ENCODE measurements around the gene LMF2. TPM values are rescaled to one million over a fixed set of nuclear protein-coding genes. Genes with fewer than 3 reads are reported as not detected.
"Not testable (repeated sequence)": the region's sequence is repeated elsewhere in the genome, so short reads cannot be mapped to it uniquely, and the experiment has no call there.

LMF2 gene, protein sequence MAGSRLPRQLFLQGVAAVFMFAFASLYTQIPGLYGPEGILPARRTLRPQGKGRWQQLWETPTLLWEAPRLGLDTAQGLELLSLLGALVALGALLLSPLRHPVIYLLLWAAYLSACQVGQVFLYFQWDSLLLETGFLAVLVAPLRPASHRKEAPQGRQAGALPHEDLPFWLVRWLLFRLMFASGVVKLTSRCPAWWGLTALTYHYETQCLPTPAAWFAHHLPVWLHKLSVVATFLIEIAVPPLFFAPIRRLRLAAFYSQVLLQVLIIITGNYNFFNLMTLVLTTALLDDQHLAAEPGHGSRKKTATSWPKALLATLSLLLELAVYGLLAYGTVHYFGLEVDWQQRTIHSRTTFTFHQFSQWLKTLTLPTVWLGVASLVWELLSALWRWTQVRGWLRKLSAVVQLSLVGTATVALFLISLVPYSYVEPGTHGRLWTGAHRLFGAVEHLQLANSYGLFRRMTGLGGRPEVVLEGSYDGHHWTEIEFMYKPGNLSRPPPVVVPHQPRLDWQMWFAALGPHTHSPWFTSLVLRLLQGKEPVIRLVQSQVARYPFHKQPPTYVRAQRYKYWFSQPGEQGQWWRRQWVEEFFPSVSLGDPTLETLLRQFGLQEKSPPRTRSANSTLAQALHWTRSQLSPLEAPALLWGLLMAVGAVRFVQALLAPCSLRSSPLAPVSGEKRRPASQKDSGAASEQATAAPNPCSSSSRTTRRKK
- 42.2 TPM for polyA plus RNA-seq (ENCODE audit: insufficient read length)

DNA sequence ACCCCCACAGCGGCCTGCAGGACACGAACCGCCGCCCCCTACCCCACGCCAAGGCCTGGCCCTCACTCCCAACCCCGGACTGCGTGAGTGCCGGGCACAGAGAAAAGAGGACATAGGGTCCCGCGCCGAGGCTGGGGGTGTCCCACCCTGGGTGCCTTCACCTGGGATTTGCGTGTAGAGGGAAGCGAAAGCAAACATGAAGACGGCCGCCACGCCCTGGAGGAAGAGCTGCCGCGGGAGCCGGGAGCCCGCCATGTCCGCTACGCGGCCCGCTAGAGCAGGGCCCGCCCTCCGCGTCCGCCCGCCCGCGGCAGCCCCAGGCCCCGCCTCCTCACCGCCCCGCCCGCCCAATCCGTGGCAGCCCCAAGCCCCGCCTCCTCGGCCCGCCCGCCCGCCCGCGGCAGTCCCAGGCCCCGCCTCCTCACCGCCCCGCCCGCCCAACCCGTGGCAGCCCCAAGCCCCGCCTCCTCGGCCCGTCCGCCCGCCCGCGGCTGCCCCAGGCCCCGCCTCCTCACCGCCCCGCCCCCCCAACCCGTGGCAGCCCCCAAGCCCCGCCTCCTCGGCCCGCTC is at the start of gene LMF2:
LMF2 (minus strand) TSS at position 282 of the 570 bp plus-strand sequence; CDS start at position 255, 27 bp downstream.
- DNase-seq = no peak

DNA sequence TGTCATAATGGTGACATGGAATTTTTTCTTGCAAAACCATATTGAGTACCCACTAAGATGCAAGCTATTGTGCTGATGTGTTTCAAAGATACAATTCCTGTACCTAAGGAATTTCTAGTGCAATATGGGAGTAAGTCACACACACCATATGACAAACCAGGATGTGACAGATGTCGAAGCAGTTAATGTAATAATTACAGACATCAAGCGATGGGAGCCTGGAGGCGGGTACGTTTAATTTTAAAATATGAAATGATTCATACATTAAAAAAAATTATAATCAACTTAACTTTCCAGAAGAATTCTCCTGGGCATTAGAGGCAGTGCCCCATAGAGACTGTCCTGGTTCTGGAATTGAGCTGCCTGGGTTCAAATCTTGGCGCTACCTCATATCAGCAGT is 49.2 kb upstream of the LMF2 start:
- DNase-seq = no peak

DNA sequence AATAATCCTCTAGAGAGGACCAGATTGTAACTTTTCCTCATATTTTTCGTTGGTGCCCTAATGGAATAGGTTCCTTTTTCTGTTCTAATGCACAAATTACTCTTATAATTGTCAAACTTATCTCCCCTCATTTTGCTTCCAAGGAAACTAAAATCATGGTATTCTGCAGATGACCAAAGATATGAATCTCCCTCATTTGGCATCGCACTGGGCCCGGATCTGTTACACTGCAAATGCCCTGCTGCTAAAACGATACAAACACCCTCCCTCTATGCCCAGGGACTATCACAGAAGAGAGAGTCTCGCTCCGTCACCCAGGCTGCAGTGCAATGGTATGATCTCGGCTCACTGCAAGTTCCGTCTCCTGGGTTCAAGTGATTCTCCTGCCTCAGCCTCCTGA is 45.8 kb upstream of the LMF2 start:
- no peak for DNase-seq

DNA sequence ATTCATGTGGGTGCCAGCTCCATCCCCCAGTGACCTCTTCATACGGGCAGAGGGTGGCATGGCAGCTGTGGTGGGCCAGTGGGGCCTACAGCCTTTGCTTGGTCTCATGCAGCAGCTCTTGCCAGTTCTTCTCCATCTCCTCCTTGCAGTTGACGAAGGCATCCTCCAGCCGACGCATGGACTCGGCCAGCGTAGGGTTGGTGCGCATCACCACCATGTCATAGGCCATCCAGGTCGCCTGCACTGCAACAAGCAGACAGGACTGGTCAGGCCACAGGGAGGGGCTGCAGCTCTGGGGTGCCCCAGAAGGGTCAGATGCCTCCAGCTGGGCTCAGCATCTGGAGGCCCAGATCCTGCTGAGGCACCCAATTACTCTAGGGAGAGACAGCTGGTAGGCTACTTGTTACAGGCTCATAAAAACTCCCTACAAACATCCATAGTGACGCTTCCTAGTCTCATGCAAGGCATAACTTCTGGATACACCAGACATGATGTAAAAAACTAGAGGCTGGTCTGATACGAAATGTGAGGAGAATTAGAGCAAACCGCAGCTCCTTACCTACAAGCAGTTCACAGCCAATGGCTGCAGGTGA is 43.8 kb upstream of the LMF2 start:
- DNase-seq = no peak

DNA sequence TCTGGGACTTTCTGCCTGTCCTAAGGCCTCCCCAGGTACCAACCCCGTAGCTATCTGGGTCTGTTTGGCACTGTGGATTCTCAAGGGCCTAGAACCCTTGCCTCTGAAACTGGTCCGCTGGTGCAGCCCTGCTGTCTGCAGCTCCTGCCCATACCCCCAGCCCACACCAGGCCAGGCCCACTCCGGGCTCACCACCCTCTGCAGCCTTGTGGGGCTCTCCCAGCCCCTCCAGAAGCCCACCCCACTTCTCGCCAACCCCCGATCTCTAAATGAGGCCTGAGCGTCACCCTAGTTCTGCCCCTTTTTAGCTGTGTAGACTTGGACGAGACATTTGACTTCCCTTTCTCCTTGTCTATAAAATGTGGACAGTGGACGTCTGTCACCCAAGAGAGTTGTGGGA is 42.9 kb upstream of the LMF2 start:
- no peak for DNase-seq

DNA sequence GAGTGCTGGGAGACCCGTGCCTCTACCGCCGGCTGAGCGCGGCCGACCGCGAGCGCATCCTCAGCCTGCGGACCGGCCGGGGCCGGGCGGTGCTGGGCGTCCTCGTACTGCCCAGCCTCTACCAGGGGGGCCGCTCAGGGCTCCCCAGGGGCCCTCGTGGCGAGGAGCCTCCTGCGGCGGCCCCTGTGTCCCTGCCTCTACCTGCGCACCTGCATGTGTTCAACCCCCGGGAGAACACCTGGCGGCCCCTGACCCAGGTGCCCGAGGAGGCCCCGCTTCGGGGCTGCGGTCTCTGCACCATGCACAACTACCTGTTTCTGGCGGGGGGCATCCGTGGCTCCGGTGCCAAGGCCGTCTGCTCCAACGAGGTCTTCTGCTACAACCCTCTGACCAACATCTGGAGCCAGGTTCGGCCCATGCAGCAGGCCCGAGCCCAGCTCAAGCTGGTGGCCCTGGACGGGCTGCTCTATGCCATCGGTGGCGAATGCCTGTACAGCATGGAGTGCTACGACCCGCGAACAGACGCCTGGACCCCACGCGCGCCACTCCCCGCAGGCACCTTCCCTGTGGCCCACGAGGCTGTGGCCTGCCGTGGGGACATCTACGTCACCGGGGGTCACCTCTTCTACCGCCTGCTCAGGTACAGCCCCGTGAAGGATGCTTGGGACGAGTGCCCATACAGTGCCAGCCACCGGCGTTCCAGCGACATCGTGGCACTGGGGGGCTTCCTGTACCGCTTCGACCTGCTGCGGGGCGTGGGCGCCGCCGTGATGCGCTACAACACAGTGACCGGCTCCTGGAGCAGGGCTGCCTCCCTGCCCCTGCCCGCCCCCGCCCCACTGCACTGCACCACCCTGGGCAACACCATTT is 41.7 kb upstream of the LMF2 start:
- DNase-seq = no peak

DNA sequence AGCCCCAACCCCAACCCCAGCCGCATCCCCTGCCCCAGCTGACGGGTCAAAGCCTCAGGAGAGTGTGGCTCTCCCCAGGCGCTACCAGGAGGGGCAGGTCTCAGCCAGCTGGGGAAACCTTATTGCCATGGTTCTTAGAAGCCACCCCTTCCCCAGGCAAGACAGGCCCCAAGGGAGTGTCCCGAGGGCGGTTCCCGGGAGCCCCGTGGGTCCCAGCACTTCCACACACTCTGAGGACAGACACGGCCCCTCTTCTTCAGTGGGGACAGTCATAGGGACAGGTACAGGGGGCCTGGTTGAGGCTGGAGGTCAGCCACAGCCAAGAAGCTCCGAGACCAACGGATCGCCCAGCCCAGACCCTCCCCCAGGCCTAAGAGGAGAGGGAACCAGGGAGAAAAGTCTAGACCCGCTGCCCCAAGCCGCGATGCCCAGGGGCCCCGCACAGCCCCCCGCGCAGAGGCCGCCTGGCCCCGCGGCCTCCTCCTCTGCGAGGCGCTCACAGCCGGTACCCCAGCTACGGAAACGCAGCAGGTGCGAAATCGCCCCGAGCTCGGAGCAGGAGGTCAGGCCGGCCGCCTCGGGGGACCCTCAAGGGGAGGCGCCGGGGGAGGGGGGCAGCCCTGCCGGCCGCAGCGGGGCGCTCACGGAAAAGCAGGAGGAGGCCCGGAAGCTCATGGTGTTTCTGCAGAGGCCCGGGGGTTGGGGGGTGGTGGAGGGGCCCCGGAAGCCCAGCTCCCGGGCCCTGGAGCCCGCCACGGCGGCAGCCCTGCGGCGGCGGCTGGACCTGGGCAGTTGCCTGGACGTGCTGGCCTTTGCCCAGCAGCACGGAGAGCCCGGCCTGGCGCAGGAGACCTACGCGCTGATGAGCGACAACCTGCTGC is 40.8 kb upstream of the LMF2 start:
- no peak for DNase-seq

DNA sequence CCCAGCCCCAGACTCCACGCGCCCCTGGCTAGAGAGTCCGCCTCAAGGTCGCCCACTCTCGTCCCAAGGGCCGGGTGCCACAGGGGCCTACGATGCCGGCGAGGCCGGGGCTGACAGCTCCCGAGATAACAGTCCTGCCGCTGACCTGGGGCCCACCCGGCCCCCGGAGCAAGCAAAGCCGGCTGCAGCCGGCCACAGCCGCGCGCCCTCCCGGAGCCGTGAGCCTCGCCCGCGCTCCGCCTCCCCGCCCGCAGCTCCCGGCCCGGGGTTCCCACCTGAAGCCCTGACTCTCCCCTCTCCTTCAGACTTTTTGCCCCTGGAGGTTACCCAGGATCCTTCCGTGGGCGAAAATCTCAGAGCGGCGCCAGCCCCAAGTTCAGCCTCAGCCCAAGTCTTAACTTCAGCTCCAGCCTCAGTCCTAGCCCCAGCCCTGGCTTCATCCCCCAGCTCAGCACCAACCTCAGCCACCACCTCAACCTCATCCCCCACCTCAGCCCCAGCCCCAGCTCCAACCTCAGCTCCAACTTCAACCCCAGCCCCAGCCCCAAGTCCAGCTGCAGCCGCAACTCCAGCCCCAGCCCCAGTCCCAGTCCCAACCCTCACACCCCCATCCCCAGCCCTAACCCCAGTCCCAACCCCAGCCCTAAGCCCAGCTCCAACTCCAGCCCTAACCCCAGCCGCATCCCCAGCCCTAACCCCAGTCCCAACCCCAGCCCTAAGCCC is 39.9 kb upstream of the LMF2 start:
- no peak for DNase-seq

DNA sequence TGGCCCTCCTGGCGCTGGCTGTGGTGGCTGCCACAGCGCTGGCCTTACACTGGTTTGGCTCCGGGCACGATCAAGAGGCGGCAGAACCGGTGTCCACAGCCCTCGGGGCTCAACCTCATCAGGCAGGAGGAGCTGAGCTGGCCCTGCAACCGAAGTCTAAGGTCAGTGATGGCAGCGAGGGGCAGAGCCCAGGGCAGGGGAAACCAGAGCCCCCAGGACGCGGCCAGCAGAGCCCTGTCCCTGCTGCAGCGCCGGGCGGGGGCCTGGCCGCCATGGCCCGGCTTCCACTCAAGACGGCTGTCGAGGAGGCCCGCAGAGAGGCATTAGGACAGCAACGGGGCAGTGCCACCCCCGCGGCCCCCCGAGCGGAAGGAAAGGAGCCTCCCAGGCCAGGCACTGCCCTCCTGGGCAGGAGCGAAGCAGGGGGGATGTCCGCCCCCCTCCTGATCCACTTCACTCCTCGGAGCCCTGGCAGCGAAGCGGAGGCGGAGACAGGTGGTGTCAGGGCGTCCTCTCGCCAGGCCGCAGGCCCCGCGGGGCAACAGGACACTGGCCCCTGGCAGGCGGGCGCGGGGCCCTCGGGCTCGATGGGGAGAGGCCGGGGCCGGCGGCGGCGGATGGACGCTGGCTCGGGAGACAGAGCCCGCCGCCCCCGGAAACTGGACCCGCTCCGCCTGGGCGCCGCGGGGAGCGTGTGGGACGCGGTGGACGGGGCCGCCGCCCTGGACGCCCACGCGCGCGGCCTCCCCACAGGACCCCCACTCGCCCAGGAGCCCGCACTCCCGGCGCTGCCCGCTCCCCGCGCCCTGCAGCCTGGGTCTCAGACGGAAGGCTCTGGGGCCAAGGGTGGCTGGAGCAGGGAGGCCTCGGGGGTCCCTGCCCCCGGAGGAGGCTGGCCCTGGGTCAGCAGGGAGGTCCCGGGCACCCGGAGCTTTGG is 39.1 kb upstream of the LMF2 start:
- DNase-seq = no peak

DNA sequence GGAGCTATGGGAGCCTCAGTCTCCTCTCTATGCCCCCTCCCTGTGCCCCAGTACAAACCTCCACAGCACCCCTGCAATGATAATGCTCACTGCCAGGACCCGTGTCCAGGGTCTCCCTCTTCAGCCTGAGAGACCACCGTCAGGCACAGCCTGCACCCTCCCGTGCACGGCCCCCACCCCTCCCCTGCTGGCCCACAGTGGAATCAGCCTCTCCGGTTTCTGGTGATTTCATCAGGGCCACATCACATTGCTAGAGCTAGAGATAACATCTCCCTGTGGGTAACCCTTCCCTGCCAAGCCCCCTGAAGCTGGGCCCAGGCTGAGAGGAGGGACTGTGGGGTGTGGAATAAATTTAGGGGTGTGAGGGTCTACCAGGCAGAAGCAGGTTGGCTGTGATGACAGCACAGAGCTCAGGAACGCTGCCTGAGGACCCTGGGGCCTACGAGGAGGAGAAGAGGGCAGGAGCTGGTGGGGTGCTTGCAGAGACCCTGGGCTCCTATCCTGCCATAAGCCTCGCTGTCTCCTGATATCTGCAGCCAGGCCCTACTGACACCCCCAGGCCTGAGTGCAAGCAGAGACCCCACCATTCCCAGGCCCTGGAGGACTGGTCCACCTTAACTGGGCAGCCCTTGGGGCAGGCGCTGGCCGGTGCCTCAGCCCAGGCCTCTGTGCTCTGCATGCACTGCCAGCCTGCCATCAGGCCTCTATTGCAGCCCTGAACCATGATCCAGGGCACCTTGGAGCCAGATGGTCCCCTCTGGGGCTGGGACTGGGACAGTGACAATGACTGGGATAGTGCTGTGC is 38.2 kb upstream of the LMF2 start, which contains the start of gene KLHDC7B:
KLHDC7B (plus strand) TSS at position 378 of the 804 bp plus-strand sequence; CDS start at position 723, 345 bp downstream.
- no peak for DNase-seq

DNA sequence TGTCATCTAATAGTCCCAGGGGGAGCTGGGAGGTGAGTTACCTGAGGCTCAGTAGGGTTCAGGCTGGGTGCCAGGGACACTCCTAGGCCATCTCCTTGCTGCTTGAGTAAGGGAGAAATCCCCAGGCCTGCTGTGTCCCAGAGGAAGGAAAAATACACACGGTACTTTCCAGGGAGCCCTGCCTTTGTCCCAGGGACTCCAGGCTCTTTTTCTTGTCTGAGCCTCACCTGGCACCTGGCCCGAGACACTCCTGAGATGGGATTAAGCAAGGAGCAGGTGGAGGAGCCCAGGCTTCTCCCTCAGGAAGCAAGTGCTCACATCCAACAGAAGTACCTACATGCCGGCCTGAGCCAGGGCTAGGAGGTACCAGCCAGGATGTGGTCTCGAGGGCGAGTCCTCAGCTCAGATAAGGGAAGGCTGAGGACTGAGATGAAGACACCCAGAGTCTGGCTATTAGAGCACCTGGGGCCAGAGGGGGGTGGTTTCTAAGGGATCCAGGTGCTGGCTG is 37.3 kb upstream of the LMF2 start:
- no peak for DNase-seq

DNA sequence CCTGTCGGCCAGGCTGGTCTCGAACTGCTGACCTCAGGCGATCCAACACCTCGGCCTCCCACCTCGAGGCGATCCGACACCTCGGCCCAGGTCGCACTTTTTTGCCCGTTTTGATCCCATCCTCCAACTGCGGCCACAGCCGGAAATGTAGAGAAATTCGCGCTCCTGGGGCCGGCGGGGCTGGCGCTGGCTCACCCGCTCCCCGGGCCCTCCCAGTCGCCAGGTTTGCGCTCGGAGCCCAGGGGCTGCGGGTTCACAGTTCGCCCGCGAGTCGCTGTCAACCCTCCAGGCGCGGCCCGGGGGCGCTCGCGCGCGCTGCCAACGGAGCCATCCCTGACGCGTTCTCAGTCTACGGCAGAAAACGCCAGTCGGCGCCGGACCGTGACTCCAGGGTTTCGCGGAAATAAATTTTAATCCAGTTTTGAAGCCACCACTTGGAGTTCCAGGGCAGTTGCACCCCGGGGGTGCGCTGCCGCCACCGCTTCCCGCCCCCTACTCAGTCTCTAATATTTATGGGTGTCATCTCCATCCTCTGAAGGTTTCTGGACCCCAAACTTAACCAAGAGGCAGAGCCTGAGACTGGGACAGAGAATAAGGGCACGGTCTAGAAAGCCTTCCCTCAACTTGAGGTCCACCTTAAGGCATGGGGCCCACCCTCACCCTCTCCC is 36.7 kb upstream of the LMF2 start:
- DNase-seq = peak; percentile 42

DNA sequence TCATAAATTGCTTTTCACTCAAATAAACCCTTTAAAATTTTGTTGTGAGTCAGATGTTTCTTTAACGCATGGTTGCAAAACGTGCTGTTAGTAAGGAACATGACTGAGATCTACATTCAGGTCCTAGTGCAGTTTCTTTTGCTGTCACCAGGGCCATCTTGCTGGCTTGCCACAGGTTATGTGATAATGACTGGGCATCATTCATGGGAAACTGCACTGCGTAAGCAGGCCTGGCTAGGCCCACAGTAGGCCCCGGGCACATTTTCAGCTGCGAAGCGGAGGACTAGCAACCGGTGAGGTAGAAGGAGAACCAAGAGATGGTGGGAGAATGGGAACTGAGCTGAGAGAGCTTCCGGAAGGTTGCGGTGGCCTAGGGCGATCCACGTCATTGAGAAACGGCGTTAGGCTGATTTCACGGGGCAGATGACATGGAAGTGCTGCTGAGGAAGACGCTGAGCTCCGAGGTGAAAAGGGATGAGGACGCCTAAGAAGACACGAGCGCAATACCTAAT is 35.0 kb upstream of the LMF2 start:
- no peak for DNase-seq

DNA sequence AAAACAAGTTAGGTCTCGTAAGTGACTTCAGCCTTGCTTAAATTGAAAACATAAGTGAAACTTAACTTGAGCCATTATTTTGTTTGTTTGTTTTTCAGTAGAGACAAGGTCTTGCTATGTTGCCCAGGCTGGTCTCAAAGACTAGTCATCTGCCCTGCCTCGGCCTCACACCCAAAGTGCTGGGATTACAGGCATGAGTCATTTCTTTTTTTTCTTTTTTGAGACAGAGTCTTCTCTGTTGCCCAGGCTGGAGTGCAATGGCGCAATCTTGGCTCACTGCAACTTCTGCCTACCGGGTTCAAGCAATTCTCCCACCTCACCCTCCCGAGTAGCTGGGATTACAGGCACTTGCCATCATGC is 34.1 kb upstream of the LMF2 start:
- DNase-seq = not testable (repeated sequence)

DNA sequence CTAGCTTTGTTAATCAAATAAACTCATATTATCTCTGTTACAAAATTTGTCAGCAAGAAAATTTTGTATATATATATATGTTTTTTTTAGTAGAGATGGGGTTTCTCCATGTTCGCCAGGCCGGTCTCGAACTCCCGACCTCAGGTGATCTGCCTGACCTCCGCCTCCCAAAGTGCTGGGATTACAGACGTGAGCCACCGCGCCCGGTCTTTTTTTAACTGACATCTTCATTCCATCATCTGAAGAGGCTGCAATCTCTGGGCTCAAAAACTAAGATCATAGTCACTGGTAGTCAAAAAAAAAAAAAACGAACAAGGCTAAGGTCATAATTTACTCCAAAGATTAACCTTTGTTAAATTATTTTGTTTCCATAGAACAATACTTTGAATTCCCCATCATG is 32.9 kb upstream of the LMF2 start:
- DNase-seq = no peak

DNA sequence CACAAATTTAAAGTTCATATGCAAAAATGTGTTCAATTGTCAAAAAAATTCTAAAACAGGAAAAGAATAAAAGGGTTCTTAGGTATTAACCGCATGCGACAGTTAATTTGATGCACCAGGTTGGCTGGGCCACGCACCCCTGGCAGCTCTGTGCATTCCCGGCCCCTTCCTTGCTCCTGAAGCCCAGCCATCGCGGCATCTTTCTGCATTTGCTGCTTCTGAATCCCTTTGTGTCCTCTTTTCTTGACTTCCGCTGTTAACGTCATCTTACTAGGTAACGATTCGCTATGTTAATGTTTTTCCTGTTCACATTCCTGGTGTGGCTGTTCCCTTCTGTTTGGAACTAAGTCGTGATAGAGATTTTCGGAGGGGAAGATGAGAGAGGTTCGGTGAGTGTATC is 30.3 kb upstream of the LMF2 start:
- no peak for DNase-seq

DNA sequence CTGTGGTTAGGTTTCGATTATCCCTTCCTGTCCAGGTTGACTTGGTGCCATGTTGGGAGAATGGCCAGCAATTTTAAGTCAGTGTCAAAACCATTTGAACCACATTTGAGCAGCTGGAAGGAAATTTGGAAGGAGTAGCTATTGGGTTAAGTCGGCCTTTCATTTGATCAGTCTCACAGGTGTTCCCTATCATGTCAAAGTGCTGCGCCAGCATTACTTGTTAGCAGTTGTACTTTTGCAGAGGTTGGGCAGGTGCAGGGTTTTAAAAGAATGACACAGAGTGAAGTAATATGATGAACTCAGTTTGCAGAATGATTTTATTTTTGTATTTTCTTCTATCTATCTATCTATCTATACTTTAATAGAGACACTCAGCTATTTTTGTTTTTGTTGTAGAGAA is 28.7 kb upstream of the LMF2 start:
- no peak for DNase-seq

Measured in hindlimb muscle (tissue), 1 donor.